GM12801 (cell line): ENCODE results near the gene NEK10.

Experiments used
- CTCF ChIP-seq: IDR thresholded peaks from one replicate; pipeline ENCODE4 v1.5.1; 2011; ENCODE audit warnings: control low read depth; ENCODE audit not compliant: insufficient read length; ENCODE audit errors: extremely low read depth

Gene NEK10

GRCh38 chr3:27333843-27334242, 35.3 kb downstream of the NEK10 start:
- TF ChIP-seq CTCF = no peak

GRCh38 chr3:27326629-27327545, 42.3 kb downstream of the NEK10 start:
- no peak for TF ChIP-seq CTCF

GRCh38 chr3:27326202-27326601, 43.0 kb downstream of the NEK10 start:
- TF ChIP-seq CTCF = no peak

GRCh38 chr3:27325419-27325818, 43.8 kb downstream of the NEK10 start:
- TF ChIP-seq CTCF = no peak

- TF ChIP-seq CTCF = no peak
These were observed 44.5 kb downstream of the NEK10 start for GRCh38 chr3:27324686-27325085.

- no peak for TF ChIP-seq CTCF
These were observed 46.1 kb downstream of the NEK10 start for GRCh38 chr3:27323087-27323570.

GRCh38 chr3:27322634-27323033, 46.5 kb downstream of the NEK10 start:
- no peak for TF ChIP-seq CTCF
